H1 (cell line): ENCODE results near the gene CRIP1.

ENCODE experiments used
- CTCF ChIP-seq, 3 experiments: IDR thresholded peaks; 1 replicate in 2 of 3; 2 replicates in 1 of 3; pipeline versions ENCODE4 v1.5.1 to v1.6.1; 2011; ENCODE audit warnings: low read length in 3 of 3, mild to moderate bottlenecking in 3 of 3, inconsistent platforms in 2 of 3, low read depth in 1 of 3, moderate library complexity in 1 of 3; ENCODE audit not compliant: insufficient read depth in 1 of 3; ENCODE audit errors: control extremely low read depth in 1 of 3
- EP300 ChIP-seq, 2 experiments: IDR thresholded peaks; 1 replicate in 1 of 2; 2 replicates in 1 of 2; pipeline ENCODE4 v1.6.1; 2011 to 2012; ENCODE audit warnings: low read depth in 2 of 2, low read length in 2 of 2, mild to moderate bottlenecking in 2 of 2, borderline replicate concordance in 1 of 2, inconsistent platforms in 1 of 2, moderate library complexity in 1 of 2
- MAFK ChIP-seq: IDR thresholded peaks from 2 replicates; pipeline ENCODE4 v1.6.1; 2012; ENCODE audit warnings: low read depth, mild to moderate bottlenecking, improper control_type of control experiment, low read length
- POLR2A ChIP-seq, 2 experiments: IDR thresholded peaks; 1 replicate in 1 of 2; 2 replicates in 1 of 2; pipeline ENCODE4 v1.6.1; 2011; ENCODE audit warnings: low read depth in 2 of 2, low read length in 2 of 2, mild to moderate bottlenecking in 2 of 2; ENCODE audit errors: control extremely low read depth in 1 of 2
- SUZ12 ChIP-seq: fragments of 200-600 bp; sonication (generic); IDR thresholded peaks from 2 replicates; pipeline ENCODE4 v1.6.1; 2012; ENCODE audit warnings: mild to moderate bottlenecking, inconsistent platforms, low read length, moderate library complexity, mixed read lengths
- TF ChIP-seq, protein P1 (sequence below): IDR thresholded peaks from 2 replicates; pipeline ENCODE4 v1.6.1; 2011; ENCODE audit warnings: low read depth, mild to moderate bottlenecking, low read length; ENCODE audit not compliant: insufficient read depth
- TF ChIP-seq, protein P2 (sequence below): IDR thresholded peaks from 2 replicates; pipeline ENCODE4 v1.6.1; 2012; ENCODE audit warnings: low read length, inconsistent platforms
- TF ChIP-seq, protein P3 (sequence below): IDR thresholded peaks from 2 replicates; pipeline ENCODE4 v1.6.1; 2011; ENCODE audit warnings: low read length, improper control_type of control experiment

- no peak for TF ChIP-seq MAFK
- no peak for TF ChIP-seq EP300 (IDR thresholded peaks at IDR 0.05; ENCODE audit: borderline replicate concordance in 1 of 2, low read depth in 2 of 2, low read length in 2 of 2)
- TF ChIP-seq CTCF (IDR thresholded peaks at IDR 0.05; ENCODE audit: control extremely low read depth in 1 of 3, insufficient read depth in 1 of 3, low read depth in 1 of 3, low read length in 3 of 3): no peak
- TF ChIP-seq SUZ12: no peak
- TF ChIP-seq, protein P1, sequence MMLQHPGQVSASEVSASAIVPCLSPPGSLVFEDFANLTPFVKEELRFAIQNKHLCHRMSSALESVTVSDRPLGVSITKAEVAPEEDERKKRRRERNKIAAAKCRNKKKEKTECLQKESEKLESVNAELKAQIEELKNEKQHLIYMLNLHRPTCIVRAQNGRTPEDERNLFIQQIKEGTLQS: no peak
- TF ChIP-seq, protein P2, sequence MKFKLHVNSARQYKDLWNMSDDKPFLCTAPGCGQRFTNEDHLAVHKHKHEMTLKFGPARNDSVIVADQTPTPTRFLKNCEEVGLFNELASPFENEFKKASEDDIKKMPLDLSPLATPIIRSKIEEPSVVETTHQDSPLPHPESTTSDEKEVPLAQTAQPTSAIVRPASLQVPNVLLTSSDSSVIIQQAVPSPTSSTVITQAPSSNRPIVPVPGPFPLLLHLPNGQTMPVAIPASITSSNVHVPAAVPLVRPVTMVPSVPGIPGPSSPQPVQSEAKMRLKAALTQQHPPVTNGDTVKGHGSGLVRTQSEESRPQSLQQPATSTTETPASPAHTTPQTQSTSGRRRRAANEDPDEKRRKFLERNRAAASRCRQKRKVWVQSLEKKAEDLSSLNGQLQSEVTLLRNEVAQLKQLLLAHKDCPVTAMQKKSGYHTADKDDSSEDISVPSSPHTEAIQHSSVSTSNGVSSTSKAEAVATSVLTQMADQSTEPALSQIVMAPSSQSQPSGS: no peak
- TF ChIP-seq, protein P3, sequence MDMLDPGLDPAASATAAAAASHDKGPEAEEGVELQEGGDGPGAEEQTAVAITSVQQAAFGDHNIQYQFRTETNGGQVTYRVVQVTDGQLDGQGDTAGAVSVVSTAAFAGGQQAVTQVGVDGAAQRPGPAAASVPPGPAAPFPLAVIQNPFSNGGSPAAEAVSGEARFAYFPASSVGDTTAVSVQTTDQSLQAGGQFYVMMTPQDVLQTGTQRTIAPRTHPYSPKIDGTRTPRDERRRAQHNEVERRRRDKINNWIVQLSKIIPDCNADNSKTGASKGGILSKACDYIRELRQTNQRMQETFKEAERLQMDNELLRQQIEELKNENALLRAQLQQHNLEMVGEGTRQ: no peak
- TF ChIP-seq POLR2A (IDR thresholded peaks at IDR 0.05; ENCODE audit: control extremely low read depth in 1 of 2, low read depth in 2 of 2, low read length in 2 of 2): no peak
These were observed 18.7 kb upstream of the CRIP1 start for GRCh38 chr14:105467942-105468471.
